ENCODE data around the gene ADAM12. TPM values are rescaled to one million over a fixed set of nuclear protein-coding genes. Genes with fewer than 3 reads are reported as not detected.

Gene ADAM12
- total and polyA plus RNA-seq, 9 of the 15 experiments (the other 6 are each of a cell fraction or from before 2014, with no cell fraction given), result not detected

DNA sequence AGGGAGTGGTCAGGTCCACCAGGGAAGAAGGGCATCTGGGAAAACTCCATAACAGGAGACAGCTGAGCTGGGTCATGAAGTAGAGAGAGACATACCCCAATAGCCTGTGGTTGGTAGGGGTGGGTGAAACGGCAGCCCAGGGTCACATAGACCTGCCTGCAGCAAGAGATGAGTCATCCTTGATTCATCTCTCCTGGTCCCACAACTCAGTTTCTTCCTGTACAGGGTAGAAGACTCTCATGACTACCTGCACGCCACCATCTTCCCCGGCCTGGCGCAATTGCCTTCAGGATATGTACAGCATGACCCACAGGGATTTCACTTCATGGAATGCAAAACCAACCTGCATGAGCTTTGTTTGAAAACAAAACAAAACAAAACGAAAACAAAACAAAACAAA, 45.1 kb upstream of the ADAM12 start:
- Histone ChIP-seq H4K20me1 (replicated peaks; ENCODE audit: control insufficient read depth, insufficient read depth, low read length) (no peaks in the 10 kb centered on the region), H3K4me3 (no peak overlapping the region), H3K9me3 (replicated peaks; ENCODE audit: control insufficient read depth, insufficient read depth, low read depth, low read length) (no peaks in the 10 kb centered on the region), H3K9me1 (ENCODE audit: control insufficient read depth, insufficient read depth, low read length) (no peaks in the 10 kb centered on the region), H3K79me2 (ENCODE audit: control insufficient read depth, insufficient read depth, low read length) (no peaks in the 10 kb centered on the region), H3K4me2 (ENCODE audit: insufficient read depth, low read length) (no peak overlapping the region), H3K27ac (ENCODE audit: extremely low read depth, low read depth, low read length) (no peak overlapping the region), H3K27me3 (ENCODE audit: control insufficient read depth in 2 of 2, insufficient read depth in 2 of 2, low read length in 2 of 2) (no peaks in the 10 kb centered on the region), H3K4me1 (replicated peaks in 1 of 2; ENCODE audit: control insufficient read depth in 2 of 2, insufficient read depth in 2 of 2, low read length in 2 of 2) (no peaks in the 10 kb centered on the region), H3K36me3 (ENCODE audit: control insufficient read depth, insufficient read depth, low read length) (no peaks in the 10 kb centered on the region), H3K9ac (ENCODE audit: insufficient read depth in 1 of 2, low read depth in 2 of 2, low read length in 2 of 2) (no peak overlapping the region), H2AFZ (ENCODE audit: low read depth, low read length) (no peak overlapping the region)
- 0% methylated on average over 4 of the region's 5 CpGs for WGBS (ENCODE audit: insufficient coverage, low coverage, missing lambda C conversion rate)
- DNase-seq (ENCODE audit: extremely low read depth in 1 of 4, low spot score in 3 of 4), result no peak
- ATAC-seq, result no peak
- no peak for FAIRE-seq
- in situ Hi-C loops (cut with MboI) (no loop called here), intact Hi-C loops (cut with micrococcal nuclease) (no loop called here)
- ChIA-PET POLR2A (no interaction called here), CTCF (ENCODE audit: low intra/inter-chr PET ratio) (no interaction called here)
- TF ChIP-seq ARID4B (CRISPR knock-in tag; IDR thresholded peaks at IDR 0.05), result no peak
- no peak for TF ChIP-seq GABPB2 (CRISPR knock-in tag; conservative IDR thresholded peaks at IDR 0.05)
- TF ChIP-seq, protein P1, sequence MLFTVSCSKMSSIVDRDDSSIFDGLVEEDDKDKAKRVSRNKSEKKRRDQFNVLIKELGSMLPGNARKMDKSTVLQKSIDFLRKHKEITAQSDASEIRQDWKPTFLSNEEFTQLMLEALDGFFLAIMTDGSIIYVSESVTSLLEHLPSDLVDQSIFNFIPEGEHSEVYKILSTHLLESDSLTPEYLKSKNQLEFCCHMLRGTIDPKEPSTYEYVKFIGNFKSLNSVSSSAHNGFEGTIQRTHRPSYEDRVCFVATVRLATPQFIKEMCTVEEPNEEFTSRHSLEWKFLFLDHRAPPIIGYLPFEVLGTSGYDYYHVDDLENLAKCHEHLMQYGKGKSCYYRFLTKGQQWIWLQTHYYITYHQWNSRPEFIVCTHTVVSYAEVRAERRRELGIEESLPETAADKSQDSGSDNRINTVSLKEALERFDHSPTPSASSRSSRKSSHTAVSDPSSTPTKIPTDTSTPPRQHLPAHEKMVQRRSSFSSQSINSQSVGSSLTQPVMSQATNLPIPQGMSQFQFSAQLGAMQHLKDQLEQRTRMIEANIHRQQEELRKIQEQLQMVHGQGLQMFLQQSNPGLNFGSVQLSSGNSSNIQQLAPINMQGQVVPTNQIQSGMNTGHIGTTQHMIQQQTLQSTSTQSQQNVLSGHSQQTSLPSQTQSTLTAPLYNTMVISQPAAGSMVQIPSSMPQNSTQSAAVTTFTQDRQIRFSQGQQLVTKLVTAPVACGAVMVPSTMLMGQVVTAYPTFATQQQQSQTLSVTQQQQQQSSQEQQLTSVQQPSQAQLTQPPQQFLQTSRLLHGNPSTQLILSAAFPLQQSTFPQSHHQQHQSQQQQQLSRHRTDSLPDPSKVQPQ (CRISPR knock-in tag; IDR thresholded peaks at IDR 0.05; ENCODE audit: borderline replicate concordance), result no peak
- TF ChIP-seq, protein P2, sequence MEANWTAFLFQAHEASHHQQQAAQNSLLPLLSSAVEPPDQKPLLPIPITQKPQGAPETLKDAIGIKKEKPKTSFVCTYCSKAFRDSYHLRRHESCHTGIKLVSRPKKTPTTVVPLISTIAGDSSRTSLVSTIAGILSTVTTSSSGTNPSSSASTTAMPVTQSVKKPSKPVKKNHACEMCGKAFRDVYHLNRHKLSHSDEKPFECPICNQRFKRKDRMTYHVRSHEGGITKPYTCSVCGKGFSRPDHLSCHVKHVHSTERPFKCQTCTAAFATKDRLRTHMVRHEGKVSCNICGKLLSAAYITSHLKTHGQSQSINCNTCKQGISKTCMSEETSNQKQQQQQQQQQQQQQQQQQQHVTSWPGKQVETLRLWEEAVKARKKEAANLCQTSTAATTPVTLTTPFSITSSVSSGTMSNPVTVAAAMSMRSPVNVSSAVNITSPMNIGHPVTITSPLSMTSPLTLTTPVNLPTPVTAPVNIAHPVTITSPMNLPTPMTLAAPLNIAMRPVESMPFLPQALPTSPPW (CRISPR knock-in tag; IDR thresholded peaks at IDR 0.05), result no peak
- TF ChIP-seq ZNF347 (CRISPR knock-in tag; IDR thresholded peaks at IDR 0.05; ENCODE audit: low read depth), result no peak
- TF ChIP-seq NR1H2 (CRISPR knock-in tag; IDR thresholded peaks at IDR 0.05), result no peak
- TF ChIP-seq CEBPG (CRISPR knock-in tag; IDR thresholded peaks at IDR 0.05), result no peak
- TF ChIP-seq CEBPG (tag; conservative IDR thresholded peaks at IDR 0.05 in 1 of 2, IDR thresholded peaks at IDR 0.05 in 1 of 2), result no peak
- TF ChIP-seq ZNF785 (CRISPR knock-in tag; IDR thresholded peaks at IDR 0.05), result no peak
- TF ChIP-seq ZNF384 (IDR thresholded peaks at IDR 0.05; ENCODE audit: low read depth, low read length), result no peak
- no peak for TF ChIP-seq FUS (optimal IDR thresholded peaks at IDR 0.05; ENCODE audit: low read depth, low read length)
- no TSS peak for BruUV-seq (replicated peaks)

Measured in K562 (cell line).